Cardiac muscle cell (in vitro differentiated cells and primary cell): ENCODE measurements around the gene INPP5D. TPM values are rescaled to one million over a fixed set of nuclear protein-coding genes. Genes with fewer than 3 reads are reported as not detected.
"Not testable (repeated sequence)": the region's sequence is repeated elsewhere in the genome, so short reads cannot be mapped to it uniquely, and the experiment has no call there.

Source experiments
- DNase-seq, 2 donors: peaks; one replicate each; pipeline versions ENCODE4 v3.0.0 to v3.0.0-alpha.2; 2010 to 2017; ENCODE audit warnings: low read depth in 1 of 2, low spot score in 1 of 2
- H3K27ac ChIP-seq: fragments of 200-600 bp; sonication (generic); 2 replicates; pipeline ENCODE4 v1.5.1; 2016
- H3K27me3 ChIP-seq: fragments of 200-600 bp; sonication (generic); 2 replicates; pipeline ENCODE4 v1.6.0; 2016; ENCODE audit warnings: control low read depth
- H3K36me3 ChIP-seq: fragments of 200-600 bp; sonication (generic); 2 replicates; pipeline ENCODE4 v1.5.1; 2016; ENCODE audit warnings: control low read depth
- H3K4me1 ChIP-seq: fragments of 200-600 bp; sonication (generic); 2 replicates; pipeline ENCODE4 v1.8.1; 2017; ENCODE audit warnings: low read depth, mild to moderate bottlenecking, mixed run types
- H3K4me3 ChIP-seq: fragments of 200-600 bp; sonication (generic); 2 replicates; pipeline ENCODE4 v1.5.1; 2016; ENCODE audit warnings: mild to moderate bottlenecking
- H3K9me3 ChIP-seq: fragments of 200-600 bp; sonication (generic); 2 replicates; pipeline ENCODE4 v1.5.1; 2017; ENCODE audit warnings: low read depth, mild to moderate bottlenecking, control low read depth
- polyA plus RNA-seq: library from polyadenylated mRNA; unstranded; fragments of >200 nt; fragmentation: Nextera tagmentation; extraction: Ambion mirVana; gene quantifications from 2 replicates; pipeline ENCODE4 v1.2.1, GENCODE V29; 2016
- total RNA-seq: library from RNA; depleted of rRNA; stranded (reverse); fragments of >200 nt; gene quantifications from 2 replicates; pipeline ENCODE4 v1.2.3, GENCODE V29; 2016
- TF ChIP-seq, protein P1 (sequence below): IDR thresholded peaks from 2 replicates; pipeline ENCODE4 v1.5.1; 2012; ENCODE audit warnings: low read depth, mild to moderate bottlenecking, low read length

The INPP5D gene
- total and polyA plus RNA-seq, 2 experiments from 2014 or later: 4.5 to 6.8 TPM

DNA sequence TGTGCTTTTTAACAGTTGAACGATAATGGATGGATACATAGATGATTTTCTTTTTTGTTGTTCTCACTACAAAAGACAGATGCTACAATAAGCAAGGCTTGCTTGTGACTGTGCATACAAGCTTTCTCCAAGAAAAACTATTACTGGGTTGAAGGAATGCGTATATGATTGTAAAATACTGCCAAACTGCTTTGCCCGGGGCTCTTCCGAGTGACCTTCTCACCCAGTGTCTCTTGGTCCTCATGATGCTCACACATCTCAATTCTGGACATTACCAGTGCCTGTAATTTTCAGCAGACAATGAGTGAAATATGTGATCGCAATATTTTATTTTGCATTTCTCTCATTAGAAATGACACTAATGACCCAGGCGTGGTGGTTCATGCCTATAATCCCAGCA, 35.9 kb downstream of the INPP5D start:
- no peak for DNase-seq
- TF ChIP-seq, protein P1, sequence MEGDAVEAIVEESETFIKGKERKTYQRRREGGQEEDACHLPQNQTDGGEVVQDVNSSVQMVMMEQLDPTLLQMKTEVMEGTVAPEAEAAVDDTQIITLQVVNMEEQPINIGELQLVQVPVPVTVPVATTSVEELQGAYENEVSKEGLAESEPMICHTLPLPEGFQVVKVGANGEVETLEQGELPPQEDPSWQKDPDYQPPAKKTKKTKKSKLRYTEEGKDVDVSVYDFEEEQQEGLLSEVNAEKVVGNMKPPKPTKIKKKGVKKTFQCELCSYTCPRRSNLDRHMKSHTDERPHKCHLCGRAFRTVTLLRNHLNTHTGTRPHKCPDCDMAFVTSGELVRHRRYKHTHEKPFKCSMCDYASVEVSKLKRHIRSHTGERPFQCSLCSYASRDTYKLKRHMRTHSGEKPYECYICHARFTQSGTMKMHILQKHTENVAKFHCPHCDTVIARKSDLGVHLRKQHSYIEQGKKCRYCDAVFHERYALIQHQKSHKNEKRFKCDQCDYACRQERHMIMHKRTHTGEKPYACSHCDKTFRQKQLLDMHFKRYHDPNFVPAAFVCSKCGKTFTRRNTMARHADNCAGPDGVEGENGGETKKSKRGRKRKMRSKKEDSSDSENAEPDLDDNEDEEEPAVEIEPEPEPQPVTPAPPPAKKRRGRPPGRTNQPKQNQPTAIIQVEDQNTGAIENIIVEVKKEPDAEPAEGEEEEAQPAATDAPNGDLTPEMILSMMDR: no peak

DNA sequence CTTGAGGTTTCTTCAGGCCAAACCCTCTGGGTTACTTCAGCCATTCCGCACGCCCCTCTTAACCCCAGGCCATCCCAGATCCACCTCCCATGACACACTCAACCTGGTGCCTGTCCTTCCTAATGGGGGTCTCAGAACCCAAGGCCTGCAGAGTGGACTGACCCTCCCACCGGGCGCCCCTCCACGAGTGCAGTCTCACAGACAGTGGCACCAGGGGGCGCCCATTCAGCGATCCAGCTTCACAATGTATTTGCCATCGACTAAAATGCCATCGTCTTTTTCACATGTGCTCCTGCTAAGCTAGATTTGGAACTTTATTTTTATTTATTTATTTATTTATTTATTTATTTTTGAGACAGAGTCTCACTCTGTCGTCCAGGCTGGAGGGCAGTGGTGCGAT, 38.5 kb downstream of the INPP5D start:
- DNase-seq: peak; percentile 32 to 53
- Histone ChIP-seq H3K27ac (no peak overlapping the region), H3K36me3 (no peaks in the 10 kb centered on the region), H3K4me1 (no peaks in the 10 kb centered on the region), H3K9me3 (no peaks in the 10 kb centered on the region), H3K4me3 (no peak overlapping the region), H3K27me3 (no peaks in the 10 kb centered on the region)
- TF ChIP-seq, protein P1: peak; percentile 38

More for the DNA sequence above, 35.9 kb downstream of the INPP5D start:
- H3K27me3 ChIP-seq: no peaks in the 10 kb centered on the region
- H3K36me3 ChIP-seq: no peaks in the 10 kb centered on the region
- H3K9me3 ChIP-seq: no peaks in the 10 kb centered on the region
- no peak overlapping the region for H3K4me3 ChIP-seq
- H3K4me1 ChIP-seq: no peaks in the 10 kb centered on the region
- H3K27ac ChIP-seq: no peak overlapping the region

DNA sequence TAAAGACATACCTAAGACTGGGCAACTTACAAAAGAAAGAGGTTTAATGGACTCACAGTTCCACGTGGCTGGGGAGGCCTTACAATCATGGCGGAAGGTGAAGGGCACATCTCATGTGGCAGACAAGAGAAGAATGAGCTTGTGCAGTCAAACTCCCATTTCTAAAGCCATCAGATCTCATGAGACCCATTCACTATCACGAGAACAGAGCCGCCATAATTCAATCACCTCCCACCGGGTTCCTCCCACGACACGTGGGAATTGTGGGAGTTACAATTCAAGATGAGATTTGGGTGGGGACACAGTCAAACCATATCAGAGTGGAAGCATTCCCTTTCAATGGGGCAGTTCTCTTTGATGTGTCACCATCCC, 39.7 kb downstream of the INPP5D start:
- H3K9me3 ChIP-seq, H3K4me1 ChIP-seq, H3K27ac ChIP-seq, DNase-seq, H3K36me3 ChIP-seq, H3K4me3 ChIP-seq, H3K27me3 ChIP-seq: not testable (repeated sequence)

DNA sequence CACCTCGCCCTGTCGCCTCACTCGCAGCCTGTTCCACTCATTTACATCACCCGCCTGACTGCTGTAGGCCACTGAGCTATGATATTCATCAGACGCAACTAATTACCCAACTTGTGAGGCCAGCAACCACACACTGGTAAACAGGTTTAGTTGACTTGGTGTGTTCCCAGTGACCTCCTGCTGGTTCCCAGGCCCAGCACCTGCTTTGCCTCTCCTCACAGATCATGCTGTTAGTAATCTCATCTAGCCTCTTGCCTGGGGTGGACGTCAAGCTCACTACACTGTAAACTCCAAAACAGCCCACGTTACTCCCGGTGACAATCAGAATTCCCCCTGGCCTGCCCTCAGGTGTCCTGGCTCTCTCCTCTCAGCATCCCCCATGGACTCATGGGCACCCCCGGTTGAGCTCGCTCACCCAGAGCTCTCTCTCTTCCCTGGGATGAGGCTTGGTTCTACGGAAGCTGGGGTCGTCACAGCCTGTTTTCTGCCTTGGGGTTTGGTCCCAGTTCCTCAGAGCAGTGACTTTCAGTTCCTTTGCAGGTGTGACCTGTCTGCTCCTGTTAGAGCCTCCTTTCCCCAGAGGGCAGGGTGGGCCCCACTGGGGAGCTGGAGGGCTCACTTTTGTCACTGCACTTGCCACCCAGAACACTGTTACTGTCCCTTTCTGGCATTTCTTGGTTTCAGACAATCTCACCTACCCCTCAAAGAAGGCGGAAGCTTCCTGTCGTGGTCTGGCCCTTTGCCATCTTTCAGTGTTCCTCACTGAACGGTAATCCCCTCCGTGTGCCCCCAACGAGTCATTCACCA, 40.3 kb downstream of the INPP5D start:
- no peaks in the 10 kb centered on the region for H3K36me3 ChIP-seq
- no peaks in the 10 kb centered on the region for H3K4me1 ChIP-seq
- TF ChIP-seq, protein P1: no peak
- no peak for DNase-seq
- no peaks in the 10 kb centered on the region for H3K27me3 ChIP-seq
- H3K4me3 ChIP-seq: no peak overlapping the region
- H3K27ac ChIP-seq: no peak overlapping the region
- H3K9me3 ChIP-seq: no peaks in the 10 kb centered on the region

DNA sequence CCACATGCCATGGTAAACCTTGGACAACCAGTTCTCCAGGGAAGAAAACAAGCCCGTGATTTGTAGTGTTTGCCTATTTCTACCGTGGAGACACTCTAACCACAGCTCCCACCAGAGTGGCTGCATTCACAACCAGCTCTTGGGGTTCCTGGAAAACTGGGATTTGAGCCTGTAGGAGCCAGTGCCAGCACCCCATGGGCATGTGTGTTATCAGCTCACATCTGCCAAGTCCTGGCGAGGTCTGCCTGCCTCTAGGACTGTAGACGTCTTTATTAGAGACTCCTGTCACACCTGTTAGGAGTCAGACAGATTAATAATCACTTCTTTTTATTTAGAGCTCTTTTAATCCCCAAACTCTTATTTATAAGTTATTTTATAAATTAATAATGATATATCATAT, 41.0 kb downstream of the INPP5D start:
- H3K36me3 ChIP-seq: no peaks in the 10 kb centered on the region
- TF ChIP-seq, protein P1: no peak
- no peaks in the 10 kb centered on the region for H3K27me3 ChIP-seq
- H3K4me1 ChIP-seq: no peaks in the 10 kb centered on the region
- H3K4me3 ChIP-seq: no peak overlapping the region
- H3K9me3 ChIP-seq: no peaks in the 10 kb centered on the region
- no peak overlapping the region for H3K27ac ChIP-seq
- DNase-seq: no peak

DNA sequence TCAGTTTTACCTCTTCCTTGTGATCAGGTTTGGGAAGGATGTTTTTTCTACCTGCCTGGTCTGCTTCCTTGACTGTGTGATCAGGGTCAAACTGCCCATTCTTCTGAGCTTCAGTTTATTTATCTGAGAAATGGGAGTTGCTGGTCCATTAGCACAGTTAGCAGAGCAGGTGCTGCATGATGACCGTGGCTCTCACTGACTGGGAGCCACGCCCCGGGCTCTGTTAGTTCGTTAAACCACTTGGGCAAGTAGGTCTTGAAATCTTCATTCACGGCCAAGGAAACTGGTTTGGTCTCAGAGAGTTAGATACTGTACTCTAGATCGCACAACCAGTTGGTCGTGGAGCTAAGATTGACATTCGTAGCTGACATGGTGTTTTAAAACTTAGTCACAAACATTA, 41.7 kb downstream of the INPP5D start:
- H3K27ac ChIP-seq: no peak overlapping the region
- no peaks in the 10 kb centered on the region for H3K9me3 ChIP-seq
- H3K27me3 ChIP-seq: no peaks in the 10 kb centered on the region

More for the DNA sequence above, 41.7 kb downstream of the INPP5D start:
- no peaks in the 10 kb centered on the region for H3K4me1 ChIP-seq
- TF ChIP-seq, protein P1: no peak
- H3K36me3 ChIP-seq: no peaks in the 10 kb centered on the region
- no peak overlapping the region for H3K4me3 ChIP-seq
- DNase-seq: no peak
